K562 (cell line): ENCODE results near the gene KRTAP10-12.

Experiments
- ATF3 ChIP-seq, 2 experiments: fragments of 450-650 bp in 1 of 2; sonication (generic) in 1 of 2; formaldehyde crosslinking in 1 of 2; IDR thresholded peaks in 1 of 2; conservative IDR thresholded peaks in 1 of 2; 2 replicates each; pipeline versions ENCODE4 v1.6.1 to v1.8.1; 2016 to 2023; ENCODE audit warnings: mild to moderate bottlenecking in 2 of 2, moderate library complexity in 2 of 2, inconsistent platforms in 1 of 2, missing genetic modification reagents in 1 of 2
- BRF1 ChIP-seq: IDR thresholded peaks from 3 replicates; pipeline ENCODE4 v1.6.1; 2011; ENCODE audit warnings: borderline replicate concordance, mild to moderate bottlenecking; ENCODE audit not compliant: insufficient read length; ENCODE audit errors: extremely low read depth
- EP300 ChIP-seq: IDR thresholded peaks from 2 replicates; pipeline ENCODE4 v1.6.1; 2012; ENCODE audit warnings: low read length, improper control_type of control experiment
- FOXK1 ChIP-seq: sonication (generic); formaldehyde crosslinking; IDR thresholded peaks from 2 replicates; pipeline ENCODE4 v1.8.0; 2022; ENCODE audit warnings: missing genetic modification reagents, mild to moderate bottlenecking, borderline replicate concordance
- GATA2 ChIP-seq: sonication (generic); formaldehyde crosslinking; IDR thresholded peaks from 2 replicates; pipeline ENCODE4 v1.4.0; 2020; ENCODE audit warnings: mild to moderate bottlenecking, missing genetic modification reagents
- HDAC2 ChIP-seq: fragments of 450-650 bp; IDR thresholded peaks from 2 replicates; pipeline ENCODE4 v1.6.1; 2016; ENCODE audit warnings: mild to moderate bottlenecking
- MXI1 ChIP-seq: IDR thresholded peaks from 2 replicates; pipeline ENCODE4 v1.6.1; 2011; ENCODE audit warnings: low read depth, mild to moderate bottlenecking, improper control_type of control experiment, low read length
- POLR2AphosphoS5 ChIP-seq: IDR thresholded peaks from 2 replicates; pipeline ENCODE4 v1.6.1; 2011; ENCODE audit warnings: mild to moderate bottlenecking, low read depth, low read length, moderate library complexity; ENCODE audit not compliant: control insufficient read depth, insufficient read depth
- PTBP1 ChIP-seq: fragments of 200-400 bp; formaldehyde crosslinking; IDR thresholded peaks from 2 replicates; pipeline ENCODE4 v1.6.1; 2017; ENCODE audit warnings: low read depth, low read length
- TRIM24 ChIP-seq, 2 experiments: fragments of 450-650 bp; IDR thresholded peaks; 2 replicates each; pipeline ENCODE4 v1.6.1; 2016
- TF ChIP-seq, protein P1 (sequence below), 3 experiments: IDR thresholded peaks in 2 of 3; conservative IDR thresholded peaks in 1 of 3; 2 replicates each; pipeline ENCODE4 v1.5.1; 2011 to 2012; ENCODE audit warnings: low read length in 3 of 3, mild to moderate bottlenecking in 3 of 3, control low read depth in 2 of 3, improper control_type of control experiment in 1 of 3, inconsistent platforms in 1 of 3, low read depth in 1 of 3, mixed read lengths in 1 of 3, moderate library complexity in 1 of 3; ENCODE audit not compliant: insufficient read depth in 2 of 3
- TF ChIP-seq, protein P2 (sequence below): fragments of 250-450 bp; sonication (Bioruptor Pico); IDR thresholded peaks from 2 replicates; pipeline ENCODE4 v1.5.0; 2020; ENCODE audit warnings: mild to moderate bottlenecking

DNA sequence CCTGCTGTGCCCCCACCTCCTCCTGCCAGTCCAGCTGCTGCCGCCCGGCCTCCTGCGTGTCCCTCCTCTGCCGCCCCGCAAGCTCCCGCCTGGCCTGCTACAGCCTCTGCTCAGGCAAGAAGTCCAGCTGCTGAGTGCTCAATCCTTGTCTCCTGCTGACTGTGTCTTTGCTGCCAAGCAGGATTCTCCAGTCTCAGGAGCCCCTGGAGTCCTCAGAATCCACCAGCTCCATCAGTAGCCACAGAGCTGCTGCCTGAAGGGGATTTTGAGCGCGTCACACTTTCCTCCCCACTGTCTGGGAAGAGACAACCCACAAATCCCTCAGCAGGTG, 49.8 kb upstream of the KRTAP10-12 start:
- no peak for TF ChIP-seq GATA2
- TF ChIP-seq, protein P1, sequence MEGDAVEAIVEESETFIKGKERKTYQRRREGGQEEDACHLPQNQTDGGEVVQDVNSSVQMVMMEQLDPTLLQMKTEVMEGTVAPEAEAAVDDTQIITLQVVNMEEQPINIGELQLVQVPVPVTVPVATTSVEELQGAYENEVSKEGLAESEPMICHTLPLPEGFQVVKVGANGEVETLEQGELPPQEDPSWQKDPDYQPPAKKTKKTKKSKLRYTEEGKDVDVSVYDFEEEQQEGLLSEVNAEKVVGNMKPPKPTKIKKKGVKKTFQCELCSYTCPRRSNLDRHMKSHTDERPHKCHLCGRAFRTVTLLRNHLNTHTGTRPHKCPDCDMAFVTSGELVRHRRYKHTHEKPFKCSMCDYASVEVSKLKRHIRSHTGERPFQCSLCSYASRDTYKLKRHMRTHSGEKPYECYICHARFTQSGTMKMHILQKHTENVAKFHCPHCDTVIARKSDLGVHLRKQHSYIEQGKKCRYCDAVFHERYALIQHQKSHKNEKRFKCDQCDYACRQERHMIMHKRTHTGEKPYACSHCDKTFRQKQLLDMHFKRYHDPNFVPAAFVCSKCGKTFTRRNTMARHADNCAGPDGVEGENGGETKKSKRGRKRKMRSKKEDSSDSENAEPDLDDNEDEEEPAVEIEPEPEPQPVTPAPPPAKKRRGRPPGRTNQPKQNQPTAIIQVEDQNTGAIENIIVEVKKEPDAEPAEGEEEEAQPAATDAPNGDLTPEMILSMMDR (IDR thresholded peaks at IDR 0.05 in 2 of 3, conservative IDR thresholded peaks at IDR 0.05 in 1 of 3; ENCODE audit: insufficient read depth in 2 of 3, low read depth in 1 of 3, low read length in 3 of 3) = no peak
- TF ChIP-seq BRF1 = no peak
- no peak for TF ChIP-seq EP300
- no peak for TF ChIP-seq MXI1
- TF ChIP-seq FOXK1 (CRISPR knock-in tag) = no peak
- no peak for TF ChIP-seq HDAC2
- no peak for TF ChIP-seq TRIM24 (IDR thresholded peaks at IDR 0.05)
- TF ChIP-seq, protein P2, sequence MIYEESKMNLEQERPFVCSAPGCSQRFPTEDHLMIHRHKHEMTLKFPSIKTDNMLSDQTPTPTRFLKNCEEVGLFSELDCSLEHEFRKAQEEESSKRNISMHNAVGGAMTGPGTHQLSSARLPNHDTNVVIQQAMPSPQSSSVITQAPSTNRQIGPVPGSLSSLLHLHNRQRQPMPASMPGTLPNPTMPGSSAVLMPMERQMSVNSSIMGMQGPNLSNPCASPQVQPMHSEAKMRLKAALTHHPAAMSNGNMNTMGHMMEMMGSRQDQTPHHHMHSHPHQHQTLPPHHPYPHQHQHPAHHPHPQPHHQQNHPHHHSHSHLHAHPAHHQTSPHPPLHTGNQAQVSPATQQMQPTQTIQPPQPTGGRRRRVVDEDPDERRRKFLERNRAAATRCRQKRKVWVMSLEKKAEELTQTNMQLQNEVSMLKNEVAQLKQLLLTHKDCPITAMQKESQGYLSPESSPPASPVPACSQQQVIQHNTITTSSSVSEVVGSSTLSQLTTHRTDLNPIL = no peak
- no peak for TF ChIP-seq PTBP1
- TF ChIP-seq POLR2AphosphoS5 = no peak
- TF ChIP-seq ATF3 (IDR thresholded peaks at IDR 0.05) = no peak
- no peak for TF ChIP-seq ATF3 (CRISPR knock-in tag; conservative IDR thresholded peaks at IDR 0.05)
